ENCODE results near the gene SCN2B.

Gene SCN2B

GRCh38 chr11:118128721-118129470 lies 47.5 kb downstream of the SCN2B start:
- DNase-seq = no peak

DNA sequence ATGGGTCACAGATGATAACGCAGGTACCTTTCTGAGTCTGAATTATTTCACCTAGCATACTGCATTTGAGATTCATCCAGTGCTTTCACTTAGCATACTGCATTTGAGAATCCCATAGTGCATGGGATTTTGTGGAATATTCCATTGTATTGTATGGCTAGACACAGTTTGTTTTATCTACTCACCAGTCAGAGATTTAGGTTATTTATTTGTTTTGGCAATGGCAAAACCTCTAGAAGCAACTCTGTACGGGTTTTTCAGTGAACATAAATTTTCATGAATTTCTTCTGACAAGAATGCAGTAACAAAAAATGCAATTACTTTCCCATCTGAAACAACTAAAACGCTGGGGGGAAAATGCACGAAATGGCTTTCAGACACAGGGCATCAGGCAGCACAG lies 48.1 kb downstream of the SCN2B start:
- DNase-seq = no peak

DNA sequence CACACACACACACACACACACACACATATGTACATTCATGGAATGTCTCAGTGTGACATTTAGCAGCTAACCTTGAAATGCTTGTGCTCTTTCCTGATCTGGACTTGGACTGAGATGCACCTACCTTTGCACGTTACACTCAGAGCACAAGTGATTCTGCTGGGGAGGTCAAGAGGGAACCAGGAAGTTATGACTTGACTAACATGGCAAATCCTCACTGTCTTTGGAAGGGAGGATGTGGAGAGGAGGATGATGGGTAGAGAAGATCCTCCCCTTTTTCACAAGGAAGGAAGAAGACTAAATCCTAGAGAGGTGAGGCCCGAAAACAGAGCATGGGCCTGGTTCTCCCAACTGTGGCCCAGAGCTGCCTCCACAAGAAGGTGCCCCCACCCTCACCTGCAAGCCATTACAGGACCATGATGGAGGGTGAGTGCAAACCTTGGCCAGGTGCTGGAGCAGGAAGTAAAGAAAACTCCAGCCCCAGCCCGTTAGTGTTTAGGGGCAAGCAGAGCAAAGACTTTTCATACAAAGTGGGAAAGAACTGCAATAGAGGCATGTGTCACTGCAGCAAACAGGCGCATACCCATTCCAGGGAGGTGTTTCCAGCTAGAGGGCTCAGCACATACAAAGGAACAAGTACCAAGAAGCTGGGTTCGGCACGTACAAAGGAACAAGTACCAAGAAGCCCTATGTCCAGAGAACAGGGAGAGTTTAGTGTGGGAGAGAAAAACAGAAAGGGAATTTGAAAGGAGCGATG lies 50.2 kb downstream of the SCN2B start:
- DNase-seq = no peak

DNA sequence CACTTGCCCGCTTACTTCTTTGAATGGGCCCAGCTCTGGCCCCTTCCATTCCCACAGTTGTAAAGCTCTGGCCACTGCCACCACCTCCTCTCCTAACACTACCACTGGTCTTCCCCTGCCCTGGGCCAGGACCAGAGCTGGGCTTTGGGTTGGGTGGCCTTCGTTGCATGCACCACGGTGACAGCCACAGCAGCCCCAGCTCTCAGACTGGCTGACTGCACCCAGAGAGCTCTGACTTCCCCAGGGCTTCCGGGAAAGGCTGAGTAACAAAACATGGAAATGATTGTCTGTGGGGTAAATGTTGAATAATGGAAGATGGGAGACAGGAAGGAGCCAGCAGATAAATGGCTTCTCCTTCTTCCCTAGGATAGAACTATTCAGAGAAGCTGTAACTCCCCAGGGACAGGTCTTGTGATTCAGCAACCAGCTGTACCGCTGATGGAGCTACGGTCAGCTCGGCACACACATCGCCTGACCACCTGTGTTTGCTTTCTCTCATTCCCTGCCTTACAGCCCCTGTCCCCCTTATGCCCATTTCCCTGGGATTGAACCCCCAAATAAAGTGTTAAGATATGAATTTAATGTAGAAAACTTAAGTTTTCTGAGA lies 51.4 kb downstream of the SCN2B start:
- DNase-seq = no peak

- no peak for DNase-seq
These were observed 55.6 kb downstream of the SCN2B start for GRCh38 chr11:118120793-118121192.

GRCh38 chr11:118117790-118118601 lies 58.4 kb downstream of the SCN2B start:
- DNase-seq = no peak

- DNase-seq = no peak
These were observed 61.4 kb downstream of the SCN2B start for GRCh38 chr11:118115048-118115447.

GRCh38 chr11:118114266-118114665 lies 62.2 kb downstream of the SCN2B start:
- DNase-seq = no peak

GRCh38 chr11:118112711-118113430 lies 63.6 kb downstream of the SCN2B start:
- no peak for DNase-seq

Data from CD4-positive, alpha-beta T cell treated with Interferon gamma for 1 hour (primary cell).